Mucosa of descending colon (tissue), 3 donors: ENCODE data around the gene CPLX3. TPM values are rescaled to one million over a fixed set of nuclear protein-coding genes. Genes with fewer than 3 reads are reported as not detected.

Experiments used
- ATAC-seq: fragments of 200-7000 bp; cut with Tn5 transposase; one replicate; pipeline ENCODE4 v1.9.1; 2020; ENCODE audit warnings: mild to moderate bottlenecking, moderate library complexity
- DNase-seq, 3 donors: peaks; one replicate each; pipeline ENCODE4 v3.0.0-alpha.2; 2020
- H3K36me3 ChIP-seq: fragments of 200-600 bp; one replicate; pipeline ENCODE4 v1.8.0; 2021; ENCODE audit warnings: low read depth, mild to moderate bottlenecking
- H3K4me1 ChIP-seq: fragments of 200-600 bp; one replicate; pipeline ENCODE4 v1.8.0; 2021; ENCODE audit warnings: low read depth, mild to moderate bottlenecking
- H3K4me3 ChIP-seq: fragments of 200-600 bp; one replicate; pipeline ENCODE4 v1.8.0; 2021; ENCODE audit warnings: mild to moderate bottlenecking
- H3K9me3 ChIP-seq: fragments of 200-600 bp; one replicate; pipeline ENCODE4 v1.8.0; 2021; ENCODE audit warnings: mild to moderate bottlenecking
- CTCF ChIP-seq: fragments of 200-600 bp; IDR thresholded peaks from one replicate; pipeline ENCODE4 v1.8.0; 2022; ENCODE audit warnings: antibody characterized with exemption, mild to moderate bottlenecking
- intact Hi-C, 2 donors: fragments of 100-400 bp; cut with DNase I in 1 of 2; cut with micrococcal nuclease in 1 of 2; formaldehyde crosslinking; loops; one replicate each; pipeline versions ENCODE4 v1.11.0 to v1.11.1; 2022; cut with DNase I, micrococcal nuclease
- total RNA-seq, 3 donors: library from RNA; stranded (reverse); fragmentation: NEBNext Ultra II Directional in 2 of 3; extraction: Animal tissue kit (Norgen Biotek cat#: 25700) in 2 of 3; gene quantifications; one replicate each; pipeline versions ENCODE4 v1.2.1 to v1.2.4, GENCODE V29; 2021 to 2023
- donor health status: DM: no; HTN: no; CAD: no; lungs with moderate emphysema.
- donor health status: DM: no; HTN: no; CAD: no.
- donor health status: DM: no; HTN: yes; CAD: no.

Gene CPLX3
- total RNA-seq, 3 donors from 2014 or later = 0.16 to 0.19 TPM; not detected in 1

- no peak for ATAC-seq
- TF ChIP-seq CTCF = no peak
- peaks cover 20% of the 10 kb centered on the region for H3K4me1 ChIP-seq
- no peaks in the 10 kb centered on the region for H3K36me3 ChIP-seq
- intact Hi-C loops = no loop called here
- DNase-seq = no peak
- H3K9me3 ChIP-seq = no peaks in the 10 kb centered on the region
- no peak overlapping the region for H3K4me3 ChIP-seq
These were observed 14.7 kb downstream of the CPLX3 start for GRCh38 chr15:74840851-74841775.

- H3K4me1 ChIP-seq = peaks cover 20% of the 10 kb centered on the region
- H3K36me3 ChIP-seq = no peaks in the 10 kb centered on the region
- ATAC-seq (peak; percentile 8), DNase-seq (peak in 1 of 3 donors; percentile 64)
- no peak for TF ChIP-seq CTCF
- H3K9me3 ChIP-seq = no peaks in the 10 kb centered on the region
- no peak overlapping the region for H3K4me3 ChIP-seq
- intact Hi-C loops = no loop called here
These were observed 15.5 kb downstream of the CPLX3 start for GRCh38 chr15:74841891-74842373.

GRCh38 chr15:74842581-74843444 lies 16.4 kb downstream of the CPLX3 start, which contains the start of gene ULK3:
Gene ULK3, minus strand, starts transcription at chr15:74843156. Its CDS starts 51 bp downstream, at chr15:74843105.
- Histone ChIP-seq H3K36me3 (no peaks in the 10 kb centered on the region), H3K4me3 (peak within 1 kb of the TSS; percentile 45), H3K9me3 (no peaks in the 10 kb centered on the region), H3K4me1 (peaks cover 20% of the 10 kb centered on the region)
- peak; percentile 93 for ATAC-seq
- peak; percentile 94 for TF ChIP-seq CTCF
- peak; percentile 93 to 95 (median 94) for DNase-seq
- intact Hi-C loops = no loop called here

GRCh38 chr15:74843445-74843828 lies 17.0 kb downstream of the CPLX3 start:
- intact Hi-C loops = no loop called here
- H3K4me1 ChIP-seq = peaks cover 20% of the 10 kb centered on the region
- H3K4me3 ChIP-seq = no peak overlapping the region
- DNase-seq = no peak
- no peak for ATAC-seq
- no peak for TF ChIP-seq CTCF
- H3K9me3 ChIP-seq = no peaks in the 10 kb centered on the region
- H3K36me3 ChIP-seq = no peaks in the 10 kb centered on the region

- TF ChIP-seq CTCF = no peak
- H3K4me1 ChIP-seq = peaks cover 20% of the 10 kb centered on the region
- ATAC-seq (no peak), DNase-seq (no peak)
- intact Hi-C loops = no loop called here
- no peaks in the 10 kb centered on the region for H3K36me3 ChIP-seq
- no peaks in the 10 kb centered on the region for H3K9me3 ChIP-seq
- no peak overlapping the region for H3K4me3 ChIP-seq
These were observed 17.5 kb downstream of the CPLX3 start for GRCh38 chr15:74843891-74844299.
